Endometrium (tissue), 2 donors: ENCODE measurements around the gene IZUMO4.

Experiments
- FAIRE-seq: peaks from 2 replicates; lab custom pipeline; 2012; peaks lifted over from hg19 to GRCh38; lab: Jason Lieb, UNC
- donor health status: control.
- donor health status: control.

IZUMO4 gene

GRCh38 chr19:2148482-2149135 is 51.9 kb downstream of the IZUMO4 start:
- no peak for FAIRE-seq
